ENCODE measurements around the gene SPOPL. TPM values are rescaled to one million over a fixed set of nuclear protein-coding genes. Genes with fewer than 3 reads are reported as not detected.
"Not testable (repeated sequence)": the region's sequence is repeated elsewhere in the genome, so short reads cannot be mapped to it uniquely, and the experiment has no call there.

The SPOPL gene
- total and polyA plus RNA-seq, 2 experiments from 2014 or later = 3.4 to 13.6 TPM

- Histone ChIP-seq H3K4me3 (no peak overlapping the region), H3K27me3 (no peaks in the 10 kb centered on the region), H3K4me1 (ENCODE audit: low read depth) (no peaks in the 10 kb centered on the region), H3K9me3 (ENCODE audit: low read depth) (no peaks in the 10 kb centered on the region), H3K36me3 (no peaks in the 10 kb centered on the region), H3K27ac (no peak overlapping the region)
- TF ChIP-seq, protein P1, sequence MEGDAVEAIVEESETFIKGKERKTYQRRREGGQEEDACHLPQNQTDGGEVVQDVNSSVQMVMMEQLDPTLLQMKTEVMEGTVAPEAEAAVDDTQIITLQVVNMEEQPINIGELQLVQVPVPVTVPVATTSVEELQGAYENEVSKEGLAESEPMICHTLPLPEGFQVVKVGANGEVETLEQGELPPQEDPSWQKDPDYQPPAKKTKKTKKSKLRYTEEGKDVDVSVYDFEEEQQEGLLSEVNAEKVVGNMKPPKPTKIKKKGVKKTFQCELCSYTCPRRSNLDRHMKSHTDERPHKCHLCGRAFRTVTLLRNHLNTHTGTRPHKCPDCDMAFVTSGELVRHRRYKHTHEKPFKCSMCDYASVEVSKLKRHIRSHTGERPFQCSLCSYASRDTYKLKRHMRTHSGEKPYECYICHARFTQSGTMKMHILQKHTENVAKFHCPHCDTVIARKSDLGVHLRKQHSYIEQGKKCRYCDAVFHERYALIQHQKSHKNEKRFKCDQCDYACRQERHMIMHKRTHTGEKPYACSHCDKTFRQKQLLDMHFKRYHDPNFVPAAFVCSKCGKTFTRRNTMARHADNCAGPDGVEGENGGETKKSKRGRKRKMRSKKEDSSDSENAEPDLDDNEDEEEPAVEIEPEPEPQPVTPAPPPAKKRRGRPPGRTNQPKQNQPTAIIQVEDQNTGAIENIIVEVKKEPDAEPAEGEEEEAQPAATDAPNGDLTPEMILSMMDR (IDR thresholded peaks at IDR 0.05; ENCODE audit: low read depth, low read length) = no peak
- DNase-seq (ENCODE audit: low read depth in 1 of 2, low spot score in 1 of 2) = no peak
Observed at GRCh38 chr2:138475277-138475776, 26.2 kb upstream of the SPOPL start.

- TF ChIP-seq, protein P1 (IDR thresholded peaks at IDR 0.05; ENCODE audit: low read depth, low read length) = no peak
- Histone ChIP-seq H3K9me3 (ENCODE audit: low read depth) (no peaks in the 10 kb centered on the region), H3K27me3 (no peaks in the 10 kb centered on the region), H3K36me3 (no peaks in the 10 kb centered on the region), H3K27ac (no peak overlapping the region), H3K4me1 (ENCODE audit: low read depth) (no peaks in the 10 kb centered on the region), H3K4me3 (no peak overlapping the region)
- no peak for DNase-seq (ENCODE audit: low read depth in 1 of 2, low spot score in 1 of 2)
Observed at GRCh38 chr2:138476186-138476585, 25.4 kb upstream of the SPOPL start.

DNA sequence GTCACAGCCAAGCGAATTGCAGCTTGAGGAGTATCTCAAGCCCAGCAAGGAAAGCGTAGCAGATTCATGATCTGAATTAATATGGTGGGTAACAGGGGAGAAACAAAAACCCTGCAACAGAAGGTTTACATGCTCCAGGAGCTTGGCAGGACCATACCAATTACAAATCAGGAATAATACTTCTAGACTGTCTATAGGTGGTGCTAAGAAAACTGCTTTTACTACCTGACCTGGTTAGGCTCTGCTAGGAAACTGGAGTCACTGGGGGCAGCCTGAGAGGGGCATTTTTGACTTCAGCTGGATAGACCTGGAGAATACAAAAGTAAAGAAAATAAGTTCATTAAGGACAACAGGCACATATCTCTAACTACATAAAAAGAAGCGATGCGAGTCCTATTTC is 24.6 kb upstream of the SPOPL start:
- Histone ChIP-seq H3K27ac (no peak overlapping the region), H3K9me3 (ENCODE audit: low read depth) (no peaks in the 10 kb centered on the region), H3K27me3 (no peaks in the 10 kb centered on the region), H3K4me1 (ENCODE audit: low read depth) (no peaks in the 10 kb centered on the region), H3K36me3 (no peaks in the 10 kb centered on the region), H3K4me3 (no peak overlapping the region)
- DNase-seq (ENCODE audit: low read depth in 1 of 2, low spot score in 1 of 2) = peak in 1 of 2 donors; percentile 20
- TF ChIP-seq, protein P1 (IDR thresholded peaks at IDR 0.05; ENCODE audit: low read depth, low read length) = no peak

DNA sequence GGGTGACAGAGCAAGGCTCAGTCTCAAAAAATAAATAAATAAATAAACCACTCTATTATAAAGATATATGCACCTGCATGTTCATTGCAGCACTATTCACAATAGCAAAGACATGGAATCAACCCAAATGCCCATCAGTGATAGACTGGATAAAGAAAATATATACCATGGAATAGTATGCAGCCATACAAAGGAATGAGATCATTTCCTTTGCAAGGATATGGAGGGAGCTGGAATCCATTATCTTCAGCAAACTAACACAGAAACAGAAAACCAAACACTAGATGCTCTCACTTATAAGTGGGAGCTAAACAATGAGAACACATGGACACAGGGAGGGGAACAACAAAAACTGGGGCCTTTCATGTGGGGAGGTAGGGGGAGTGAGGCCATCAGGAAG is 18.8 kb upstream of the SPOPL start:
- DNase-seq (ENCODE audit: low read depth in 1 of 2, low spot score in 1 of 2); H3K4me1 ChIP-seq (ENCODE audit: low read depth); H3K27ac ChIP-seq; H3K27me3 ChIP-seq; H3K36me3 ChIP-seq; H3K4me3 ChIP-seq; H3K9me3 ChIP-seq (ENCODE audit: low read depth): not testable (repeated sequence)

- TF ChIP-seq, protein P1 (IDR thresholded peaks at IDR 0.05; ENCODE audit: low read depth, low read length) = no peak
- Histone ChIP-seq H3K4me1 (ENCODE audit: low read depth) (no peaks in the 10 kb centered on the region), H3K9me3 (ENCODE audit: low read depth) (no peaks in the 10 kb centered on the region), H3K4me3 (no peak overlapping the region), H3K27me3 (no peaks in the 10 kb centered on the region), H3K27ac (no peak overlapping the region), H3K36me3 (no peaks in the 10 kb centered on the region)
- no peak for DNase-seq (ENCODE audit: low read depth in 1 of 2, low spot score in 1 of 2)
Observed at GRCh38 chr2:138485019-138485418, 16.6 kb upstream of the SPOPL start.

- H3K9me3 ChIP-seq (ENCODE audit: low read depth) = no peaks in the 10 kb centered on the region
- no peak overlapping the region for H3K27ac ChIP-seq
- peak in 1 of 2 donors; percentile 4 for DNase-seq (ENCODE audit: low read depth in 1 of 2, low spot score in 1 of 2)
- no peaks in the 10 kb centered on the region for H3K36me3 ChIP-seq
- H3K4me3 ChIP-seq = no peak overlapping the region
- no peaks in the 10 kb centered on the region for H3K4me1 ChIP-seq (ENCODE audit: low read depth)
- no peaks in the 10 kb centered on the region for H3K27me3 ChIP-seq
- TF ChIP-seq, protein P1 (IDR thresholded peaks at IDR 0.05; ENCODE audit: low read depth, low read length) = no peak
Observed at GRCh38 chr2:138486363-138487198, 15.0 kb upstream of the SPOPL start.
